Measurements from ENCODE around the gene PKNOX1.

DNA sequence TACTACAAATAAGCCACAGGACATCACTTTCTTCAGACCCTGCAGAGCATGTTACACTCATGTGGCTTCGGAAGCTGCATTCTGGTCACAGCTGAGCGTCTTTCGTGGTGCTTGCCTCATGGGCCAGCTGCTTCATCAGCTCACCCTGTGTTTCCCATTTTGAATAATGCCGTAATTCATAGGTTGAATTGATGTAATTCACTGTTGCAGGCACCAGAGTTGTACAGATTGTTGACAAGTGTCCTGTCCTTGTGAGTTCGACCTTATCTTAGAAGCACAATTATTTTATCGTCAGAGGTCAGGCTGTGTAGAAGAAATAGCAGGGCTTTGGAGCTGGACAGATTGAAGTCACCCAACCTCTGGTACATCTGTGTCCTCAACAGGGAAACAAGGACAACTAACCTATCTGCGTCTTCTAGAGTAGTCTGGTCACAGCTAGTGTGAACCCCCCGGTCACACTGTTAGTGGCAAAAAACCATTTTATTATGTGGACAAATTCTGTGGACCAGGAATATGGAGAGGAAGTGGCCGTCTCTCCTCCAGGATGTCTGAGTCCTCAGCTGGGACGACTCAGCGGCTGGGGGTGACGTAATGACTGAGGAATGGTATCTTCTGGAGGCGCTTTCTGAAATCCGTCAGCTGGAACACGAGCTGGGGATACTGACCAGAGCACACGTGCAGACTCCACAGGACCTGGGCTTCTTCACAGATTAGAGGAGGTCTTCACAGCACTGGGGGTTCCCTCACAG lies 17.8 kb downstream of the PKNOX1 start:
- TF ChIP-seq CTCF (IDR thresholded peaks at IDR 0.05), result no peak
- no peak for TF ChIP-seq REST (IDR thresholded peaks at IDR 0.05; ENCODE audit: insufficient read depth in 1 of 2, low read depth in 2 of 2, low read length in 1 of 2)
- TF ChIP-seq POLR2AphosphoS5 (IDR thresholded peaks at IDR 0.05; ENCODE audit: low read depth, low read length), result no peak
- TF ChIP-seq TCF7L2 (IDR thresholded peaks at IDR 0.05; ENCODE audit: low read depth, low read length), result no peak
- no peak for TF ChIP-seq SIN3A (IDR thresholded peaks at IDR 0.05; ENCODE audit: borderline replicate concordance, insufficient read depth, low read depth, low read length)

All from Panc1 (cell line).